Measurements from ENCODE around the gene ZFP91. TPM values are rescaled to one million over a fixed set of nuclear protein-coding genes. Genes with fewer than 3 reads are reported as not detected.
A peak's percentile ranks its signal among the peaks of the same experiment; 100 is the strongest.

ZFP91 gene
- 17.3 and 22.6 TPM in 2 replicates for total RNA-seq
- polyA plus RNA-seq = 12.3 and 19.6 TPM in 2 replicates

- H3K4me1 ChIP-seq (ENCODE audit: low read depth) = peaks cover 9% of the 10 kb centered on the region
- no peak for TF ChIP-seq CTCF (IDR thresholded peaks at IDR 0.05; ENCODE audit: low read depth, low read length)
- peak within 1 kb of the TSS; percentile 78 for H3K4me3 ChIP-seq
- DNase-seq (ENCODE audit: low read depth in 1 of 2, low spot score in 1 of 2) = peak; percentile 99
- no peaks in the 10 kb centered on the region for H3K36me3 ChIP-seq
- peak within 1 kb of the TSS; percentile 100 for H3K27ac ChIP-seq
- no peaks in the 10 kb centered on the region for H3K9me3 ChIP-seq (ENCODE audit: low read depth)
- no peaks in the 10 kb centered on the region for H3K27me3 ChIP-seq
Observed at GRCh38 chr11:58578635-58579191, at the start of gene ZFP91. Gene ZFP91 (plus strand): TSS chr11:58579063. CDS start chr11:58579282, 219 bp downstream.

- H3K4me1 ChIP-seq (ENCODE audit: low read depth) = no peaks in the 10 kb centered on the region
- no peaks in the 10 kb centered on the region for H3K9me3 ChIP-seq (ENCODE audit: low read depth)
- H3K27me3 ChIP-seq = no peaks in the 10 kb centered on the region
- H3K4me3 ChIP-seq = no peak overlapping the region
- H3K27ac ChIP-seq = no peak overlapping the region
- no peaks in the 10 kb centered on the region for H3K36me3 ChIP-seq
- DNase-seq (ENCODE audit: low read depth in 1 of 2, low spot score in 1 of 2) = no peak
- no peak for TF ChIP-seq CTCF (IDR thresholded peaks at IDR 0.05; ENCODE audit: low read depth, low read length)
Observed at GRCh38 chr11:58530236-58530635, 48.6 kb upstream of the ZFP91 start.

GRCh38 chr11:58531865-58532341, 47.0 kb upstream of the ZFP91 start:
- no peak for DNase-seq (ENCODE audit: low read depth in 1 of 2, low spot score in 1 of 2)
- no peak for TF ChIP-seq CTCF (IDR thresholded peaks at IDR 0.05; ENCODE audit: low read depth, low read length)
- Histone ChIP-seq H3K9me3 (ENCODE audit: low read depth) (no peaks in the 10 kb centered on the region), H3K36me3 (no peaks in the 10 kb centered on the region), H3K27me3 (no peaks in the 10 kb centered on the region), H3K4me3 (no peak overlapping the region), H3K4me1 (ENCODE audit: low read depth) (no peaks in the 10 kb centered on the region), H3K27ac (no peak overlapping the region)

- H3K27me3 ChIP-seq = peaks cover 58% of the 10 kb centered on the region
Observed at GRCh38 chr11:58546841-58547240, 32.0 kb upstream of the ZFP91 start.

GRCh38 chr11:58549644-58550043, 29.2 kb upstream of the ZFP91 start:
- no peaks in the 10 kb centered on the region for H3K9me3 ChIP-seq (ENCODE audit: low read depth)
- peak in 1 of 2 donors; percentile 39 for DNase-seq (ENCODE audit: low read depth in 1 of 2, low spot score in 1 of 2)
- peaks cover 56% of the 10 kb centered on the region for H3K27me3 ChIP-seq
- H3K4me1 ChIP-seq (ENCODE audit: low read depth) = no peaks in the 10 kb centered on the region
- peaks cover 12% of the 10 kb centered on the region for H3K36me3 ChIP-seq
- H3K27ac ChIP-seq = no peak overlapping the region
- H3K4me3 ChIP-seq = no peak overlapping the region
- TF ChIP-seq CTCF (IDR thresholded peaks at IDR 0.05; ENCODE audit: low read depth, low read length) = no peak

More at GRCh38 chr11:58546841-58547240, 32.0 kb upstream of the ZFP91 start:
- Histone ChIP-seq H3K4me3 (no peak overlapping the region), H3K4me1 (ENCODE audit: low read depth) (no peaks in the 10 kb centered on the region), H3K27ac (no peak overlapping the region), H3K36me3 (peaks cover 6% of the 10 kb centered on the region), H3K9me3 (ENCODE audit: low read depth) (no peaks in the 10 kb centered on the region)
- DNase-seq (ENCODE audit: low read depth in 1 of 2, low spot score in 1 of 2) = no peak
- TF ChIP-seq CTCF (IDR thresholded peaks at IDR 0.05; ENCODE audit: low read depth, low read length) = no peak
